GM06990 (cell line): ENCODE measurements around the gene ALOX12B.
"Not testable (repeated sequence)": the region's sequence is repeated elsewhere in the genome, so short reads cannot be mapped to it uniquely, and the experiment has no call there.

Experiments
- DNase-seq: peaks from one replicate; pipeline ENCODE4 v3.0.0-alpha.2; 2011; ENCODE audit not compliant: insufficient read length; ENCODE audit errors: extremely low read depth
- H3K27me3 ChIP-seq: replicated peaks from 2 replicates; pipeline ENCODE4 v1.6.0; 2011; ENCODE audit warnings: low read length; ENCODE audit not compliant: control insufficient read depth, insufficient read depth
- H3K36me3 ChIP-seq: 2 replicates; pipeline ENCODE4 v1.5.1; 2011; ENCODE audit warnings: low read length; ENCODE audit not compliant: control insufficient read depth, insufficient read depth
- H3K4me3 ChIP-seq: replicated peaks from 2 replicates; pipeline ENCODE4 v1.5.1; 2011; ENCODE audit warnings: low read depth, mild to moderate bottlenecking, control low read depth, low read length
- TF ChIP-seq, protein P1 (sequence below): IDR thresholded peaks from 2 replicates; pipeline ENCODE4 v1.5.1; 2011; ENCODE audit warnings: low read length, control low read depth, mild to moderate bottlenecking, inconsistent platforms; ENCODE audit not compliant: insufficient read depth, poor library complexity, severe bottlenecking

ALOX12B gene

GRCh38 chr17:8081876-8082275, 5.6 kb downstream of the ALOX12B start:
- no peak for DNase-seq
- H3K27me3 ChIP-seq = peaks cover 5% of the 10 kb centered on the region
- H3K36me3 ChIP-seq = no peaks in the 10 kb centered on the region
- no peak overlapping the region for H3K4me3 ChIP-seq
- TF ChIP-seq, protein P1, sequence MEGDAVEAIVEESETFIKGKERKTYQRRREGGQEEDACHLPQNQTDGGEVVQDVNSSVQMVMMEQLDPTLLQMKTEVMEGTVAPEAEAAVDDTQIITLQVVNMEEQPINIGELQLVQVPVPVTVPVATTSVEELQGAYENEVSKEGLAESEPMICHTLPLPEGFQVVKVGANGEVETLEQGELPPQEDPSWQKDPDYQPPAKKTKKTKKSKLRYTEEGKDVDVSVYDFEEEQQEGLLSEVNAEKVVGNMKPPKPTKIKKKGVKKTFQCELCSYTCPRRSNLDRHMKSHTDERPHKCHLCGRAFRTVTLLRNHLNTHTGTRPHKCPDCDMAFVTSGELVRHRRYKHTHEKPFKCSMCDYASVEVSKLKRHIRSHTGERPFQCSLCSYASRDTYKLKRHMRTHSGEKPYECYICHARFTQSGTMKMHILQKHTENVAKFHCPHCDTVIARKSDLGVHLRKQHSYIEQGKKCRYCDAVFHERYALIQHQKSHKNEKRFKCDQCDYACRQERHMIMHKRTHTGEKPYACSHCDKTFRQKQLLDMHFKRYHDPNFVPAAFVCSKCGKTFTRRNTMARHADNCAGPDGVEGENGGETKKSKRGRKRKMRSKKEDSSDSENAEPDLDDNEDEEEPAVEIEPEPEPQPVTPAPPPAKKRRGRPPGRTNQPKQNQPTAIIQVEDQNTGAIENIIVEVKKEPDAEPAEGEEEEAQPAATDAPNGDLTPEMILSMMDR = no peak

DNA sequence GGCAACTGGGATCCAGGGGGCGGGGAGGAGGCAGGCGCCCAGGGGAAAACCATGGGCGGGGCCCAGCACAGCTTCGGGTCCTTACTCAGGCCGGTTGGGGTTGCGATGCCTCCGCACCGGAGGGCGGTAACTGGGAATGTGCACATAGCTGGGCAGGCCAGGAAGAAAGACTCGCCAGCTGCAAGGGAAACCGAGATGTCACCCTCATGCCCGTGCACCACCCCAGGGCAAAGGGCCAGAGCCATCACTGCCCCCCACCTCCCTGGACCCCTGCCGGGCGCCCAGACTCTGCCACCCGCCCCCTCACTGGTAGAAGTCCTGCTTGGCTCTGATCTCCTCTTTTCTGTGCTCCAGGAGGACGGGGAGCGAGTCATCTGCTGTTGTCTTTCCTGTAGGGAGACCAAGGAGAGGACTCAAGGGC, 6.7 kb downstream of the ALOX12B start:
- H3K27me3 ChIP-seq = peaks cover 5% of the 10 kb centered on the region
- H3K4me3 ChIP-seq = no peak overlapping the region
- no peak for DNase-seq
- no peaks in the 10 kb centered on the region for H3K36me3 ChIP-seq
- TF ChIP-seq, protein P1 = no peak

GRCh38 chr17:8080208-8080798, 7.2 kb downstream of the ALOX12B start:
- peaks cover 5% of the 10 kb centered on the region for H3K27me3 ChIP-seq
- no peak for DNase-seq
- H3K36me3 ChIP-seq = no peaks in the 10 kb centered on the region
- TF ChIP-seq, protein P1 = no peak
- no peak overlapping the region; the same call in 1 of the 2 replicates for H3K4me3 ChIP-seq

DNA sequence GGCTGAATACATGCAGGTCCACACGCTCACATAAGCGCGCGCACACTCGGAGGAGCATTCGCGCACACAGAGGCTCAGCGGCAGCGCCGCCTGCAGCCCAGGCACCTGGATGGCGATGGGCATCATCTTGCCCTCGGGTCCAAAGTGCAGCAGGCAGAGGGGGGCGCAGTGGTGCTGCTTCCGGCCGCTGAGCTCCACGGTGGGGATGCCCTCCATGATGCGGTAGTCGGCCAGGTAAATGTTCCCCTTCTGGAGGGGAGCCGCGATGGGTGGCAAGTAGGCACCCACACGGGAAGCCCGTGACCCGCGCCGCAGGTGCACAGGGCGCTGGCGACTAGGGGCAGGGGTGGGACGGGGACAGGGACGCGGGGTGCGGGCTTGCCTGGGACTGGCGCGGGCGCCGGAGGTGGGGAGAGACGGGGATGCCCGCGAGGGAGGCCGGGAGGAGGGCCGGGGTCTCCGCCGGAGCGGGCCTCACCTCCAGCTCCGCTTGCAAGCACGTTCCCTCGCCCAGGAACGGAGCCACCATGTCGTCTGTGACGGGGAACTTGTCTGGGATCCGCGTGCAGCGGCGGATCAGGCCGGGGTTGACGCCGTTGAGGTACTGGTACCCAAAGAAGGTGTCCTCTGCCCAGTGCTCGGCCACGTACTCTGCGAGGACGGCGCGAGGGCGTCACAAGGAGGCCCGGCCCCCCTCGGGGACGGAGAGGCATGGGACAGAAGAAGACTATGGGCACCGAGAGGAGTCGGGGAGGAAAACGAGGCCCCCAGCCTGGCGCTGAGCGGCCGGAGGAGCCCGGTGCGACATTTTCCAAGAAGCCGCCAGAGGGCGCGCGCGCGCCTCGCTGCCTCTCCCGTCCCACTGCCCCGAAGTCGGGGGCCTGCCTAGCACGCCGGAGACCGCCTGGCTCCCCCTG, 8.0 kb downstream of the ALOX12B start:
- TF ChIP-seq, protein P1 = peak; percentile 89
- Histone ChIP-seq H3K27me3 (peaks cover 5% of the 10 kb centered on the region), H3K36me3 (no peaks in the 10 kb centered on the region), H3K4me3 (peak overlapping the region; percentile 59)
- peak; percentile 80 for DNase-seq

GRCh38 chr17:8077939-8078338, 9.6 kb downstream of the ALOX12B start:
- not testable (repeated sequence) for DNase-seq, H3K36me3 ChIP-seq, H3K27me3 ChIP-seq, H3K4me3 ChIP-seq
